ENCODE measurements around the gene UGT1A5. TPM values are rescaled to one million over a fixed set of nuclear protein-coding genes. Genes with fewer than 3 reads are reported as not detected.

Gene UGT1A5
- total RNA-seq, 1 donor, result not detected

- Histone ChIP-seq H4K20me1 (ENCODE audit: insufficient read depth, low read length) (no peaks in the 10 kb centered on the region), H3K79me2 (ENCODE audit: insufficient read depth, low read length) (no peaks in the 10 kb centered on the region), H2AFZ (ENCODE audit: low read length) (no peak within 1 kb of the TSS), H3K4me2 (ENCODE audit: insufficient read depth, low read length) (no peak within 1 kb of the TSS), H3K36me3 (ENCODE audit: insufficient read depth, low read length) (no peaks in the 10 kb centered on the region), H3K4me1 (ENCODE audit: insufficient read depth, low read length) (no peaks in the 10 kb centered on the region), H3K27me3 (ENCODE audit: insufficient read depth, low read length) (no peaks in the 10 kb centered on the region), H3K4me3 (ENCODE audit: insufficient read depth, low read length) (no peak within 1 kb of the TSS), H3K9me3 (ENCODE audit: low read depth, low read length) (no peaks in the 10 kb centered on the region), H3K27ac (ENCODE audit: low read depth, low read length) (no peak within 1 kb of the TSS)
- no peak for TF ChIP-seq CTCF (IDR thresholded peaks at IDR 0.05; ENCODE audit: extremely low read depth, low read depth, low read length)
- DNase-seq (ENCODE audit: insufficient read length, low spot score, missing footprints), result no peak
Measured at GRCh38 chr2:233681521-233682099, 31.1 kb upstream of the UGT1A5 start, which contains the start of gene UGT1A7. Gene UGT1A7, plus strand, starts transcription at chr2:233681901. Its CDS starts 37 bp downstream, at chr2:233681938.

DNA sequence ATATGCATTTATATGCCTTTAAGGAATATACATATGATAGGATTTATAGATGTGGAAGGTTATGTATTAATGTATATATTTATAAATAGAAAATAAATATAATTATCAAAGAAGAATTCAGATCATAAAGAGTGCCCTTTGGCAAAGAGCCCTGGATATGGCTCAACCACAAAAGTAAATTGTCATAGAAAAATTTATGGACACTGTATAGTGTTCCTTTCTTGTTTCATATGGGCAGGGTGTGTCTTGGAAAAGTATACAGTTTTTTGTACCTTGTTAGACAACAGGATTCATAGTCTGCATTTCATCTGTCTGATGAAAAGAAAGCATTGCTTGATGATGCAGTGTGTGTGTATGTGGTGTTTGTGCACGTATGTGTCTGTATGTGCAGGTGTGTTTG lies 28.1 kb upstream of the UGT1A5 start:
- Histone ChIP-seq H3K4me3 (ENCODE audit: insufficient read depth, low read length) (no peak overlapping the region), H2AFZ (ENCODE audit: low read length) (no peak overlapping the region), H3K79me2 (ENCODE audit: insufficient read depth, low read length) (no peaks in the 10 kb centered on the region), H3K27ac (ENCODE audit: low read depth, low read length) (no peak overlapping the region), H3K4me1 (ENCODE audit: insufficient read depth, low read length) (no peaks in the 10 kb centered on the region), H3K4me2 (ENCODE audit: insufficient read depth, low read length) (no peak overlapping the region), H3K36me3 (ENCODE audit: insufficient read depth, low read length) (no peaks in the 10 kb centered on the region), H4K20me1 (ENCODE audit: insufficient read depth, low read length) (no peaks in the 10 kb centered on the region), H3K27me3 (ENCODE audit: insufficient read depth, low read length) (no peaks in the 10 kb centered on the region), H3K9me3 (ENCODE audit: low read depth, low read length) (no peaks in the 10 kb centered on the region)
- no peak for DNase-seq (ENCODE audit: insufficient read length, low spot score, missing footprints)
- no peak for TF ChIP-seq CTCF (IDR thresholded peaks at IDR 0.05; ENCODE audit: extremely low read depth, low read depth, low read length)

GRCh38 chr2:233686928-233687327 lies 25.8 kb upstream of the UGT1A5 start:
- H3K27me3 ChIP-seq (ENCODE audit: insufficient read depth, low read length), result no peaks in the 10 kb centered on the region
- TF ChIP-seq CTCF (IDR thresholded peaks at IDR 0.05; ENCODE audit: extremely low read depth, low read depth, low read length), result no peak
- H3K4me3 ChIP-seq (ENCODE audit: insufficient read depth, low read length), result no peak overlapping the region
- H3K4me1 ChIP-seq (ENCODE audit: insufficient read depth, low read length), result peaks cover 6% of the 10 kb centered on the region
- H4K20me1 ChIP-seq (ENCODE audit: insufficient read depth, low read length), result no peaks in the 10 kb centered on the region
- H3K4me2 ChIP-seq (ENCODE audit: insufficient read depth, low read length), result no peak overlapping the region
- H3K79me2 ChIP-seq (ENCODE audit: insufficient read depth, low read length), result no peaks in the 10 kb centered on the region
- DNase-seq (ENCODE audit: insufficient read length, low spot score, missing footprints), result no peak
- no peak overlapping the region for H3K27ac ChIP-seq (ENCODE audit: low read depth, low read length)
- H2AFZ ChIP-seq (ENCODE audit: low read length), result no peak overlapping the region
- H3K36me3 ChIP-seq (ENCODE audit: insufficient read depth, low read length), result no peaks in the 10 kb centered on the region
- H3K9me3 ChIP-seq (ENCODE audit: low read depth, low read length), result no peaks in the 10 kb centered on the region

DNA sequence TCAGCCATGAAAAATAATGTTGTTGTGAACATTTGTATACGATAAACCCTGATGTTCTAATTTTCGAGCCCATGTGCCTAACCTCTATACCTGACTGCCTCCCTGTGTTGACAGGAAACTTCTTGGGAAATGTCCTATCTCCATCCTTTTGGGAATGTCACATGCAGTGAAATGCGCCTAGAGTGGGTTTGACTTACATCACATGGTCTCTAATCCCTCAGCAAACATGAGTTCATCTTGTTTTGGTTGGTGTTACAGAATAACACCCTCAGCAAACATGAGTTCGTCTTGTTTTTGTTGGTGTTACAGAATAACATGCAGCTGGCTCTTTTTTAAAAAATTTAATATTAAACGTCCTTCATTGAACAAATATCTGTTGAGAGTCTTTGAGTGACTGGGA lies 24.4 kb upstream of the UGT1A5 start:
- TF ChIP-seq CTCF (IDR thresholded peaks at IDR 0.05; ENCODE audit: extremely low read depth, low read depth, low read length), result no peak
- Histone ChIP-seq H3K27ac (ENCODE audit: low read depth, low read length) (no peak overlapping the region), H3K4me3 (ENCODE audit: insufficient read depth, low read length) (no peak overlapping the region), H3K36me3 (ENCODE audit: insufficient read depth, low read length) (no peaks in the 10 kb centered on the region), H3K9me3 (ENCODE audit: low read depth, low read length) (no peaks in the 10 kb centered on the region), H3K79me2 (ENCODE audit: insufficient read depth, low read length) (no peaks in the 10 kb centered on the region), H3K4me2 (ENCODE audit: insufficient read depth, low read length) (no peak overlapping the region), H3K4me1 (ENCODE audit: insufficient read depth, low read length) (peaks cover 6% of the 10 kb centered on the region), H2AFZ (ENCODE audit: low read length) (no peak overlapping the region), H4K20me1 (ENCODE audit: insufficient read depth, low read length) (no peaks in the 10 kb centered on the region), H3K27me3 (ENCODE audit: insufficient read depth, low read length) (peaks cover 8% of the 10 kb centered on the region)
- DNase-seq (ENCODE audit: insufficient read length, low spot score, missing footprints), result no peak
